Lung (tissue), 12 donors: ENCODE results near the gene NMBR. TPM values are rescaled to one million over a fixed set of nuclear protein-coding genes. Genes with fewer than 3 reads are reported as not detected.

Experiments
- ATAC-seq: fragments of 200-7000 bp; cut with Tn5 transposase; one replicate; pipeline ENCODE4 v1.9.1; 2020; ENCODE audit warnings: moderate number of reproducible peaks; ENCODE audit not compliant: insufficient read depth, low FRiP score
- DNase-seq, 3 donors: peaks; one replicate each; pipeline ENCODE4 v3.0.0-alpha.2; 2013 to 2017
- H3K27ac ChIP-seq, 2 donors: one replicate each; pipeline ENCODE4 v1.5.1; 2013; ENCODE audit warnings: mild to moderate bottlenecking in 2 of 2, moderate library complexity in 2 of 2, control low read depth in 1 of 2, inconsistent platforms in 1 of 2, low read depth in 1 of 2, low read length in 1 of 2
- H3K27me3 ChIP-seq, 3 donors: one replicate each; pipeline ENCODE4 v1.5.1; 2013; ENCODE audit warnings: low read length in 2 of 3; ENCODE audit not compliant: control insufficient read depth in 3 of 3, insufficient read depth in 3 of 3
- H3K36me3 ChIP-seq, 4 donors: one replicate each; pipeline ENCODE4 v1.5.1; 2013; ENCODE audit warnings: low read length in 4 of 4, mild to moderate bottlenecking in 1 of 4, moderate library complexity in 1 of 4; ENCODE audit not compliant: control insufficient read depth in 4 of 4, insufficient read depth in 4 of 4
- H3K4me1 ChIP-seq, 5 donors: one replicate each; pipeline ENCODE4 v1.5.1; 2013; ENCODE audit warnings: low read length in 5 of 5, mild to moderate bottlenecking in 2 of 5, moderate library complexity in 1 of 5; ENCODE audit not compliant: control insufficient read depth in 5 of 5, insufficient read depth in 5 of 5
- H3K4me3 ChIP-seq: one replicate; pipeline ENCODE4 v1.5.1; 2013; ENCODE audit warnings: mild to moderate bottlenecking, control low read depth, moderate library complexity
- H3K9ac ChIP-seq, 2 donors: one replicate each; pipeline ENCODE4 v1.5.1; 2013; ENCODE audit warnings: low read length in 2 of 2, control low read depth in 1 of 2; ENCODE audit not compliant: insufficient read depth in 1 of 2
- H3K9me3 ChIP-seq, 4 donors: one replicate each; pipeline ENCODE4 v1.5.1; 2013; ENCODE audit warnings: low read length in 3 of 4, mild to moderate bottlenecking in 1 of 4, moderate library complexity in 1 of 4; ENCODE audit not compliant: control insufficient read depth in 4 of 4, insufficient read depth in 3 of 4
- WGBS, 2 donors: extraction: QIAGEN DNeasy Blood & Tissue Kit; methylation state at CpG; one replicate each; pipeline ENCODE4 v1.1.7; 2013; 5-methylcytosine and 5-hydroxymethylcytosine counted together
- polyA plus RNA-seq, 2 donors: library from polyadenylated mRNA; stranded (reverse); fragments of 200-250 nt; gene quantifications; one replicate each; pipeline ENCODE4 v1.2.1, GENCODE V29; 2013
- total RNA-seq, 2 donors: library from RNA; depleted of rRNA in 1 of 2; stranded (reverse); fragments of >200 nt in 1 of 2; gene quantifications; one replicate each; pipeline ENCODE4 v1.2.1, GENCODE V29; 2014 to 2021
- TF ChIP-seq, protein P1 (sequence below): IDR thresholded peaks from 2 replicates; pipeline ENCODE4 v1.5.1; 2012; ENCODE audit warnings: mild to moderate bottlenecking; ENCODE audit errors: control extremely low read depth, extremely low read depth
- donor health status: control.
- donor health status: control.
- donor health status: Bipolar disorder and iron deficiency.
- donor health status: healthy.
- donor health status: DM: yes; HTN: yes; CAD: no.

The NMBR gene
- total and polyA plus RNA-seq, 4 donors = 0.05 to 0.23 (median 0.18) TPM; not detected in 1

DNA sequence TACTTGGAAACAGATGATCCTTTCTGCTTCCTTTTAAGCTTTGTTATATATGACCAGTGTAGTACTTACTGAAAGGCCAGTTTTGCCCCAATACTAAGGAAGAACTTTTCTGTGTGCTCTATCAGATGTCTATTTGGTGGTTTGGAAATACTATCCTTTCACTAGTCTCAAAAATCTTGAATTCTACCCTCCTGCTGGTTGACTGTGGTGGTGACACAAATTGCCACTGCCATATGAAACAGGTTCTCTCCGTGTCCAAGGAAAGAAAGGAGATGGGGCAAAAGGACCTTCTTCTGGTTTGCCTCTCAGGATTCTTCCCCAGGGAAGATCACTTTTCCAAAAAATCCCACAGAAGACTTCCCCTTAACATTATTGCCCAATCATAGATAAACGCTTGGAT, 8.0 kb downstream of the NMBR start:
- WGBS, 2 donors = 48 to 50% methylated on average over 2 of the region's 2 CpGs
- Histone ChIP-seq H3K9ac (no peak overlapping the region), H3K27ac (no peak overlapping the region), H3K27me3 (peaks cover 0 to 4% (median 0%) of the 10 kb centered on the region in 3 donors), H3K4me1 (no peaks in the 10 kb centered on the region), H3K4me3 (no peak overlapping the region), H3K9me3 (no peaks in the 10 kb centered on the region), H3K36me3 (no peaks in the 10 kb centered on the region)
- DNase-seq = no peak
- TF ChIP-seq, protein P1, sequence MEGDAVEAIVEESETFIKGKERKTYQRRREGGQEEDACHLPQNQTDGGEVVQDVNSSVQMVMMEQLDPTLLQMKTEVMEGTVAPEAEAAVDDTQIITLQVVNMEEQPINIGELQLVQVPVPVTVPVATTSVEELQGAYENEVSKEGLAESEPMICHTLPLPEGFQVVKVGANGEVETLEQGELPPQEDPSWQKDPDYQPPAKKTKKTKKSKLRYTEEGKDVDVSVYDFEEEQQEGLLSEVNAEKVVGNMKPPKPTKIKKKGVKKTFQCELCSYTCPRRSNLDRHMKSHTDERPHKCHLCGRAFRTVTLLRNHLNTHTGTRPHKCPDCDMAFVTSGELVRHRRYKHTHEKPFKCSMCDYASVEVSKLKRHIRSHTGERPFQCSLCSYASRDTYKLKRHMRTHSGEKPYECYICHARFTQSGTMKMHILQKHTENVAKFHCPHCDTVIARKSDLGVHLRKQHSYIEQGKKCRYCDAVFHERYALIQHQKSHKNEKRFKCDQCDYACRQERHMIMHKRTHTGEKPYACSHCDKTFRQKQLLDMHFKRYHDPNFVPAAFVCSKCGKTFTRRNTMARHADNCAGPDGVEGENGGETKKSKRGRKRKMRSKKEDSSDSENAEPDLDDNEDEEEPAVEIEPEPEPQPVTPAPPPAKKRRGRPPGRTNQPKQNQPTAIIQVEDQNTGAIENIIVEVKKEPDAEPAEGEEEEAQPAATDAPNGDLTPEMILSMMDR = no peak
- no peak for ATAC-seq

DNA sequence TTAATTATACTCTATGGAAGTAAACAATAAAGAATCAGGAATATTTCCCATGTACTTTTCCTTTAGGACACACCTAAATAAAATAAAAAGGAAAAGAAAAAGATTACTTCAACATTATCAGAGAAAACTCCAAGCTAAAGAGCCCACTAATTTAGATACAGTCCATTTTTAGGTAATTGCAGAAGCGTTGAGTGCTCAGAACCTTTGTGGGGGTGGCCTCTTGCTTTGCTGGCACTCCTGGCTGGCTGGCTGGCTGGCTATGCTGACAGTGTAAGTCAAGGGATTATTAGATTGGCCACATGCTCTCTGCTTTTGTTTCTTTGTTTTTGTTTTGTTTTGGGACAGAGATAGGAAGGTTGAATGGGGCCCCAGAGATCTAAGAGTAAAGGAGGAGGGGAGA, 14.3 kb downstream of the NMBR start, which contains the start of gene GJE1:
Gene GJE1 (plus strand): TSS at position 301 of the 400 bp plus-strand sequence. CDS start 234 bp downstream, outside the sequence.
- H3K36me3 ChIP-seq = no peaks in the 10 kb centered on the region
- TF ChIP-seq, protein P1 = no peak
- H3K27me3 ChIP-seq = peaks cover 0 to 3% (median 0%) of the 10 kb centered on the region in 3 donors
- peaks cover 0 to 6% (median 1%) of the 10 kb centered on the region in 4 donors for H3K9me3 ChIP-seq
- H3K27ac ChIP-seq = no peak within 1 kb of the TSS
- no peak within 1 kb of the TSS for H3K9ac ChIP-seq
- ATAC-seq (no peak), DNase-seq (no peak)
- no peak within 1 kb of the TSS for H3K4me3 ChIP-seq
- no peaks in the 10 kb centered on the region for H3K4me1 ChIP-seq
- WGBS, 2 donors = 74 to 78% methylated on average over 1 of the region's 1 CpG

- peaks cover 0 to 3% (median 0%) of the 10 kb centered on the region in 3 donors for H3K27me3 ChIP-seq
- H3K36me3 ChIP-seq = no peaks in the 10 kb centered on the region
- H3K9me3 ChIP-seq = peaks cover 0 to 6% (median 1%) of the 10 kb centered on the region in 4 donors
- TF ChIP-seq, protein P1 = no peak
- H3K4me3 ChIP-seq = no peak overlapping the region
- DNase-seq = no peak
- no peak overlapping the region for H3K9ac ChIP-seq
- H3K4me1 ChIP-seq = no peaks in the 10 kb centered on the region
- no peak for ATAC-seq
- WGBS, 2 donors = 84 to 100% methylated on average over 1 of the region's 1 CpG
- no peak overlapping the region for H3K27ac ChIP-seq
Observed at GRCh38 chr6:142130814-142131213, 16.1 kb downstream of the NMBR start.

DNA sequence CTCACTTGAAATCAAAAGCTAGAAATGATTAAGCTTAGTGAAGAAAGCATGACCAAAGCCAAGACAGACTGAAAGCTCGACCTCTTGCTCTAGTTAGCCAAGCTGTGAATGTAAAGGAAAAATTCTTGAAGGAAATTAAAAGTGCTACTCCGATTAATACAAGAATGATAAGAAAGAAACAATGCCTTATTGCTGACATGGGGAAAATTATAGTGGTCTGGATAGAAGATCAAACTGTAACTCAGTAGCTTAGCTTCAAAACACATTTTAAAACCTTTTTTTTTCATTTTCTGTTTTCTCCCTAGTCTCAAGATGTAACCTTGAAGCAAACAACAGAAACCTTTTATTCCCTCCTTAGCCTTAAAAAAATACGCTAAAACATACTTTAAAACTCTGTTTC, 25.6 kb downstream of the NMBR start:
- Histone ChIP-seq H3K27ac (no peak overlapping the region), H3K9me3 (no peaks in the 10 kb centered on the region), H3K36me3 (no peaks in the 10 kb centered on the region), H3K27me3 (no peaks in the 10 kb centered on the region), H3K4me1 (no peaks in the 10 kb centered on the region), H3K9ac (no peak overlapping the region), H3K4me3 (no peak overlapping the region)
- WGBS, 2 donors = 73 to 82% methylated on average over 3 of the region's 3 CpGs
- no peak for DNase-seq
- TF ChIP-seq, protein P1 = no peak
- no peak for ATAC-seq
